Thyroid gland (tissue), 4 donors: ENCODE data around the gene CCN2.

Experiments
- POLR2A ChIP-seq, 2 donors: fragments of 450-650 bp; IDR thresholded peaks; one replicate each; pipeline ENCODE4 v1.6.1; 2017; ENCODE audit warnings: antibody characterized with exemption in 2 of 2, mild to moderate bottlenecking in 2 of 2, moderate library complexity in 1 of 2
- TF ChIP-seq, protein P1 (sequence below), 6 experiments: fragments of 200-600 bp in 3 of 6; fragments of 450-650 bp in 3 of 6; sonication (generic) in 3 of 6; IDR thresholded peaks; one replicate each; pipeline ENCODE4 v1.5.1; 2016 to 2019; ENCODE audit warnings: antibody characterized with exemption in 6 of 6, mild to moderate bottlenecking in 2 of 6, inconsistent platforms in 1 of 6, moderate library complexity in 1 of 6

DNA sequence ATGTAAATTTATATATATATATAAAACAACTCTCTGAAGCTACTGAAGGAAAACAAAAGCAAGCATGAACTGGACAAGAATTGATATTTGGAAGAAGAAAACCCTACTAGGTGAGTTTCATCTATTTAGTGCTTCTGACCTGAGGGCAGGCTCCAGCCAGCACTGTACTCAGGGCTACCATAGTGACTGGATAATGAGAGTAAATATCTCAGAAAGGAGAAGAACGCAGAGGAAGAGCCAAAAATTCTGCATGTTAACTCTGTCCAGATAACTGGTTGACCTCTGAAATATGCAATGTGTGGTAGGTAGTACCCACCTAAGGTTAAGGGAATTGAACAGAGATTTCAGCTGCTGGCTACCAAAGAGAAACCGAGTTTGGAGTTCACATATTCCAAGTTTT, 41.4 kb upstream of the CCN2 start:
- TF ChIP-seq, protein P1, sequence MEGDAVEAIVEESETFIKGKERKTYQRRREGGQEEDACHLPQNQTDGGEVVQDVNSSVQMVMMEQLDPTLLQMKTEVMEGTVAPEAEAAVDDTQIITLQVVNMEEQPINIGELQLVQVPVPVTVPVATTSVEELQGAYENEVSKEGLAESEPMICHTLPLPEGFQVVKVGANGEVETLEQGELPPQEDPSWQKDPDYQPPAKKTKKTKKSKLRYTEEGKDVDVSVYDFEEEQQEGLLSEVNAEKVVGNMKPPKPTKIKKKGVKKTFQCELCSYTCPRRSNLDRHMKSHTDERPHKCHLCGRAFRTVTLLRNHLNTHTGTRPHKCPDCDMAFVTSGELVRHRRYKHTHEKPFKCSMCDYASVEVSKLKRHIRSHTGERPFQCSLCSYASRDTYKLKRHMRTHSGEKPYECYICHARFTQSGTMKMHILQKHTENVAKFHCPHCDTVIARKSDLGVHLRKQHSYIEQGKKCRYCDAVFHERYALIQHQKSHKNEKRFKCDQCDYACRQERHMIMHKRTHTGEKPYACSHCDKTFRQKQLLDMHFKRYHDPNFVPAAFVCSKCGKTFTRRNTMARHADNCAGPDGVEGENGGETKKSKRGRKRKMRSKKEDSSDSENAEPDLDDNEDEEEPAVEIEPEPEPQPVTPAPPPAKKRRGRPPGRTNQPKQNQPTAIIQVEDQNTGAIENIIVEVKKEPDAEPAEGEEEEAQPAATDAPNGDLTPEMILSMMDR (IDR thresholded peaks at IDR 0.05), result no peak
- TF ChIP-seq POLR2A (IDR thresholded peaks at IDR 0.05), result no peak
